Cardiac muscle cell (in vitro differentiated cells and primary cell): ENCODE data around the gene PLEKHH3. TPM values are rescaled to one million over a fixed set of nuclear protein-coding genes. Genes with fewer than 3 reads are reported as not detected.

Source experiments
- DNase-seq, 2 donors: peaks; one replicate each; pipeline versions ENCODE4 v3.0.0 to v3.0.0-alpha.2; 2010 to 2017; ENCODE audit warnings: low read depth in 1 of 2, low spot score in 1 of 2
- H3K27ac ChIP-seq: fragments of 200-600 bp; sonication (generic); 2 replicates; pipeline ENCODE4 v1.5.1; 2016
- H3K27me3 ChIP-seq: fragments of 200-600 bp; sonication (generic); 2 replicates; pipeline ENCODE4 v1.6.0; 2016; ENCODE audit warnings: control low read depth
- H3K36me3 ChIP-seq: fragments of 200-600 bp; sonication (generic); 2 replicates; pipeline ENCODE4 v1.5.1; 2016; ENCODE audit warnings: control low read depth
- H3K4me1 ChIP-seq: fragments of 200-600 bp; sonication (generic); 2 replicates; pipeline ENCODE4 v1.8.1; 2017; ENCODE audit warnings: low read depth, mild to moderate bottlenecking, mixed run types
- H3K4me3 ChIP-seq: fragments of 200-600 bp; sonication (generic); 2 replicates; pipeline ENCODE4 v1.5.1; 2016; ENCODE audit warnings: mild to moderate bottlenecking
- H3K9me3 ChIP-seq: fragments of 200-600 bp; sonication (generic); 2 replicates; pipeline ENCODE4 v1.5.1; 2017; ENCODE audit warnings: low read depth, mild to moderate bottlenecking, control low read depth
- CTCF ChIP-seq: IDR thresholded peaks from 2 replicates; pipeline ENCODE4 v1.5.1; 2012; ENCODE audit warnings: low read depth, mild to moderate bottlenecking, low read length
- polyA plus RNA-seq: library from polyadenylated mRNA; unstranded; fragments of >200 nt; fragmentation: Nextera tagmentation; extraction: Ambion mirVana; gene quantifications from 2 replicates; pipeline ENCODE4 v1.2.1, GENCODE V29; 2016
- total RNA-seq: library from RNA; depleted of rRNA; stranded (reverse); fragments of >200 nt; gene quantifications from 2 replicates; pipeline ENCODE4 v1.2.3, GENCODE V29; 2016

PLEKHH3 gene
- total and polyA plus RNA-seq, 2 experiments from 2014 or later: 54.7 to 79.1 TPM

GRCh38 chr17:42681976-42682721 lies 5.4 kb upstream of the PLEKHH3 start, which contains the start of gene CNTNAP1:
TSS of gene CNTNAP1 (plus strand) at chr17:42682531. CDS start at chr17:42682830, 299 bp downstream.
- Histone ChIP-seq H3K36me3 (peaks cover 6% of the 10 kb centered on the region), H3K4me3 (peak within 1 kb of the TSS; percentile 55), H3K27me3 (no peaks in the 10 kb centered on the region), H3K27ac (peak within 1 kb of the TSS; percentile 59), H3K9me3 (no peaks in the 10 kb centered on the region), H3K4me1 (peaks cover 23% of the 10 kb centered on the region)
- no peak for TF ChIP-seq CTCF
- peak; percentile 83 to 84 for DNase-seq

- H3K4me1 ChIP-seq: peaks cover 23% of the 10 kb centered on the region
- no peaks in the 10 kb centered on the region for H3K36me3 ChIP-seq
- no peak for TF ChIP-seq CTCF
- no peaks in the 10 kb centered on the region for H3K27me3 ChIP-seq
- DNase-seq: no peak
- no peaks in the 10 kb centered on the region for H3K9me3 ChIP-seq
- H3K4me3 ChIP-seq: peak overlapping the region; percentile 0
- peak overlapping the region; percentile 96 for H3K27ac ChIP-seq
Observed at GRCh38 chr17:42680331-42680808, 3.6 kb upstream of the PLEKHH3 start.

- Histone ChIP-seq H3K36me3 (no peaks in the 10 kb centered on the region), H3K27me3 (no peaks in the 10 kb centered on the region), H3K27ac (peak overlapping the region; percentile 96), H3K4me3 (peak overlapping the region; percentile 70), H3K4me1 (peaks cover 28% of the 10 kb centered on the region), H3K9me3 (no peaks in the 10 kb centered on the region)
- DNase-seq: peak; percentile 86 to 87
- peak; percentile 83 for TF ChIP-seq CTCF
Observed at GRCh38 chr17:42679492-42680330, 2.9 kb upstream of the PLEKHH3 start.

GRCh38 chr17:42678951-42679491 lies 2.2 kb upstream of the PLEKHH3 start:
- Histone ChIP-seq H3K36me3 (no peaks in the 10 kb centered on the region), H3K27ac (peak overlapping the region; percentile 96), H3K4me1 (peaks cover 34% of the 10 kb centered on the region), H3K9me3 (no peaks in the 10 kb centered on the region), H3K4me3 (peak overlapping the region; percentile 70), H3K27me3 (no peaks in the 10 kb centered on the region)
- DNase-seq: peak; percentile 62 to 78
- no peak for TF ChIP-seq CTCF
